Tibial artery (tissue), 4 donors: ENCODE results near the gene NDUFA11.
A peak's percentile ranks its signal among the peaks of the same experiment; 100 is the strongest.

Experiments used
- DNase-seq, 2 donors: peaks; one replicate each; pipeline ENCODE4 v3.0.0-alpha.2; 2019
- H3K27ac ChIP-seq, 2 donors: fragments of 200-600 bp; sonication (generic) in 1 of 2; 1 replicate in 1 of 2; 2 replicates in 1 of 2; pipeline ENCODE4 v1.5.1; 2018 to 2019; ENCODE audit warnings: mild to moderate bottlenecking in 1 of 2
- H3K27me3 ChIP-seq, 2 donors: fragments of 200-600 bp; sonication (generic) in 1 of 2; one replicate each; pipeline versions ENCODE4 v1.5.1 to v1.6.0; 2016 to 2019
- H3K36me3 ChIP-seq, 3 donors: fragments of 200-600 bp; sonication (generic) in 2 of 3; one replicate each; pipeline ENCODE4 v1.5.1; 2016 to 2019; ENCODE audit warnings: mild to moderate bottlenecking in 2 of 3
- H3K4me1 ChIP-seq, 4 donors: fragments of 200-600 bp; sonication (generic) in 2 of 4; 1 replicate in 3 of 4; 2 replicates in 1 of 4; pipeline ENCODE4 v1.5.1; 2016 to 2019
- H3K4me3 ChIP-seq, 2 donors: fragments of 200-600 bp; sonication (generic) in 1 of 2; 1 replicate in 1 of 2; 2 replicates in 1 of 2; pipeline ENCODE4 v1.5.1; 2018 to 2019; ENCODE audit warnings: mild to moderate bottlenecking in 2 of 2
- H3K9me3 ChIP-seq, 3 donors: fragments of 200-600 bp; sonication (generic) in 1 of 3; one replicate each; pipeline ENCODE4 v1.5.1; 2016 to 2019
- intact Hi-C: fragments of 100-400 bp; cut with DNase I; formaldehyde crosslinking; loops from one replicate; pipeline ENCODE4 v1.15.0; 2023; ENCODE audit warnings: low total_unique reads
- TF ChIP-seq, protein P1 (sequence below), 2 experiments: fragments of 200-600 bp in 1 of 2; fragments of 450-650 bp in 1 of 2; IDR thresholded peaks; one replicate each; pipeline ENCODE4 v1.5.1; 2017 to 2019; ENCODE audit warnings: antibody characterized with exemption in 2 of 2, mild to moderate bottlenecking in 1 of 2, moderate library complexity in 1 of 2

The NDUFA11 gene

DNA sequence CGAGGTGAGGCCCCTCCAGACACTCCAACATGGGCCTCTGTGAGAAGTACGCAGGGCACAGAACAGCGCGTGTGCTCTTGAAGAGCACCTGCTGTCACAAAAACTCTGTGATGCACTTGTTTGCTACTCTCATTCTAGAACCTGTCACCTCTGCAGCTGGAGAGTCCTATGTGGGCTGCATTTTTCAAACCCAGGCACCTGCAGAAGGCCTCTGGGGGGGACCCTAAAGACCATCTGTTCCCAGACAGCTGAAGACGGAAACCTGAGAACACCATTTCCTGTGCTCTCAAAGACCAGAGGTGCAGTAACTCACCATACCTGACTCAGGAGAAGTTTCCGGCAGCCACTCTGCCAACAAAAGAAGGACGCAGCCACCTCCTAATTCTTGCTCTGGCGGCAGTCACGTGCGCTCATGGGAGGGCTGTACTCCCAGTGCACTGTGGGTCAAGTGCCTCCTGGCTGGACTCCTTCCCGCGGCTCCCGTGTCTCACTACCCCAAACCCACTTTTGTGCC is 46.3 kb upstream of the NDUFA11 start:
- no peaks in the 10 kb centered on the region for H3K9me3 ChIP-seq
- TF ChIP-seq, protein P1, sequence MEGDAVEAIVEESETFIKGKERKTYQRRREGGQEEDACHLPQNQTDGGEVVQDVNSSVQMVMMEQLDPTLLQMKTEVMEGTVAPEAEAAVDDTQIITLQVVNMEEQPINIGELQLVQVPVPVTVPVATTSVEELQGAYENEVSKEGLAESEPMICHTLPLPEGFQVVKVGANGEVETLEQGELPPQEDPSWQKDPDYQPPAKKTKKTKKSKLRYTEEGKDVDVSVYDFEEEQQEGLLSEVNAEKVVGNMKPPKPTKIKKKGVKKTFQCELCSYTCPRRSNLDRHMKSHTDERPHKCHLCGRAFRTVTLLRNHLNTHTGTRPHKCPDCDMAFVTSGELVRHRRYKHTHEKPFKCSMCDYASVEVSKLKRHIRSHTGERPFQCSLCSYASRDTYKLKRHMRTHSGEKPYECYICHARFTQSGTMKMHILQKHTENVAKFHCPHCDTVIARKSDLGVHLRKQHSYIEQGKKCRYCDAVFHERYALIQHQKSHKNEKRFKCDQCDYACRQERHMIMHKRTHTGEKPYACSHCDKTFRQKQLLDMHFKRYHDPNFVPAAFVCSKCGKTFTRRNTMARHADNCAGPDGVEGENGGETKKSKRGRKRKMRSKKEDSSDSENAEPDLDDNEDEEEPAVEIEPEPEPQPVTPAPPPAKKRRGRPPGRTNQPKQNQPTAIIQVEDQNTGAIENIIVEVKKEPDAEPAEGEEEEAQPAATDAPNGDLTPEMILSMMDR (IDR thresholded peaks at IDR 0.05) = no peak
- H3K27me3 ChIP-seq = no peaks in the 10 kb centered on the region
- H3K36me3 ChIP-seq = peaks cover 0 to 10% (median 0%) of the 10 kb centered on the region in 3 donors
- H3K4me3 ChIP-seq = no peak overlapping the region
- intact Hi-C loops = no loop called here
- H3K4me1 ChIP-seq = peaks cover 11 to 51% (median 37%) of the 10 kb centered on the region in 4 donors
- H3K27ac ChIP-seq = no peak overlapping the region
- DNase-seq = no peak

GRCh38 chr19:5948752-5949564 is 45.4 kb upstream of the NDUFA11 start:
- no peak overlapping the region for H3K27ac ChIP-seq
- peaks cover 4 to 42% (median 28%) of the 10 kb centered on the region in 4 donors for H3K4me1 ChIP-seq
- no peak for DNase-seq
- H3K27me3 ChIP-seq = no peaks in the 10 kb centered on the region
- no peaks in the 10 kb centered on the region for H3K9me3 ChIP-seq
- H3K36me3 ChIP-seq = peaks cover 0 to 10% (median 0%) of the 10 kb centered on the region in 3 donors
- intact Hi-C loops = no loop called here
- no peak overlapping the region for H3K4me3 ChIP-seq
- TF ChIP-seq, protein P1 (IDR thresholded peaks at IDR 0.05) = no peak

DNA sequence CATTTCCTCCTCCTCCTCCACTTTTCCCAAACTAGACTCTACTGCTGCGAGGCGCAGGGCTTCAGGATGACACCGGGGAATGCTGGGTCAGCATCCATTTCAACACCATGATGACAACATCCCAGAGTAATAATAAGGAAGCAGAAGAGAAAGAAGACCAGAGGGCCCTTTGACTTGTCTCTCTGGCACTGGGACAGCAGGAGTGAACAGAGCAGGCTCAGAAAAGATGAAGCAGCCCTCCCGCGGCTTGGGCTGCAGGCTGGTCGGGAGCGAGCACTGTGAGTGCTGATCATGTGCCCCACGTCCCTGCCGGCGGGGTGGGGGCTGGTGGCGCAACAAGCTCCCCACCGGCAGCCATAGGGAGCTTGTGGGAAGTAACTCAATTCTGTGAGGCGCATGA is 43.8 kb upstream of the NDUFA11 start:
- H3K9me3 ChIP-seq = no peaks in the 10 kb centered on the region
- intact Hi-C loops = no loop called here
- H3K4me1 ChIP-seq = peaks cover 0 to 31% (median 14%) of the 10 kb centered on the region in 4 donors
- H3K27me3 ChIP-seq = no peaks in the 10 kb centered on the region
- no peak overlapping the region for H3K4me3 ChIP-seq
- no peak overlapping the region for H3K27ac ChIP-seq
- peak; percentile 66 to 82 for DNase-seq
- peaks cover 0 to 10% (median 0%) of the 10 kb centered on the region in 3 donors for H3K36me3 ChIP-seq
- TF ChIP-seq, protein P1 (IDR thresholded peaks at IDR 0.05) = no peak

GRCh38 chr19:5943623-5944022 is 40.0 kb upstream of the NDUFA11 start:
- H3K4me3 ChIP-seq = no peak overlapping the region
- peaks cover 18 to 31% (median 23%) of the 10 kb centered on the region in 3 donors for H3K36me3 ChIP-seq
- TF ChIP-seq, protein P1 (IDR thresholded peaks at IDR 0.05) = no peak
- no peak overlapping the region for H3K27ac ChIP-seq
- H3K4me1 ChIP-seq = peaks cover 0 to 13% (median 0%) of the 10 kb centered on the region in 4 donors
- no peak for DNase-seq
- intact Hi-C loops = no loop called here
- H3K9me3 ChIP-seq = no peaks in the 10 kb centered on the region
- no peaks in the 10 kb centered on the region for H3K27me3 ChIP-seq

- TF ChIP-seq, protein P1 (IDR thresholded peaks at IDR 0.05) = no peak
- intact Hi-C loops = no loop called here
- Histone ChIP-seq H3K27me3 (no peaks in the 10 kb centered on the region), H3K27ac (no peak overlapping the region), H3K36me3 (peaks cover 18 to 37% (median 23%) of the 10 kb centered on the region in 3 donors), H3K4me1 (peaks cover 0 to 13% (median 0%) of the 10 kb centered on the region in 4 donors), H3K9me3 (no peaks in the 10 kb centered on the region), H3K4me3 (no peak overlapping the region)
- no peak for DNase-seq
These were observed 39.5 kb upstream of the NDUFA11 start for GRCh38 chr19:5943045-5943444.
